Measurements from ENCODE around the gene BANF2.

The BANF2 gene

GRCh38 chr20:17735959-17736621, 36.3 kb downstream of the BANF2 start:
- DNase-seq, result no peak

GRCh38 chr20:17738154-17738553, 38.4 kb downstream of the BANF2 start:
- no peak for DNase-seq

- DNase-seq, result no peak
Measured at GRCh38 chr20:17741220-17741619, 41.5 kb downstream of the BANF2 start.

GRCh38 chr20:17742731-17743130, 43.0 kb downstream of the BANF2 start:
- DNase-seq, result no peak

DNA sequence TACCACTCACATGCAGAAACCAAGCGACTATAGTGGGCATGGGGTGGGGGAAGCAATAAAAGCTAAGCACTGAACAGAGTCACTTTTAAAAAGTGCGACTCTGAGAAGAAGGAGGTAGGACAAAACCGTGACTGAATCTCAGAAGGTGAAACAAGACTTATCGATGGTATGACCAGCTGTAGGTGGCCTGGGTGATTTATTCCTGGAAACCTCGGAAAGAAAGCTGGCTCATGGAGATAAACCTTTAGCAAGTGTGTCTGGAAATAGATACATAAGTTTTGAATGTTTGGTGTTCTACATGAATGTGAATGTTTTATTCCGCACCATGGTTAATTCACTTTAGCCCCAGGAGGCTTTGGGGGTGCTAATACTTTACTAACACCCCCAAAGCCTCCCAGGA, 43.9 kb downstream of the BANF2 start:
- no peak for DNase-seq

DNA sequence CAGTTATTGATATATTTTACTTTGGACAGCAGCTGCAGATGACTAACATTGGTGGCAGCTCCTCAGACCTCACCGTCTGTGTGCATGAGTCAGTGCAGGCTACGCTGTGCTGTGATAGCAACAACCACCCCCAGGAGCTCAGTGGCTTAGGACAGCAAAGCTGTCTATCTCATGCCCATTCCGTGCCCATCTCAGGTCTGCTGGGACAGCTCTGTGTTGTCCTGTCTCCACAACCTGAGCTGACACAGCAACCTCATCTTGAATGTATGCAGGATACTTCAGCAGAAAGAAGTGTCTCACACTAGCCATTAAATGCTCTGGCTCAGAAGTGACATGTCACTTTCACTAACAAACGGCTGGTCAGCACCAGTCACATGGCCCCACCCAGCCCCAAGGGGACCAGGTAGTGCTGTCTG, 47.7 kb downstream of the BANF2 start:
- no peak for DNase-seq

- DNase-seq, result no peak
Measured at GRCh38 chr20:17748279-17748678, 48.5 kb downstream of the BANF2 start.

- no peak for DNase-seq
Measured at GRCh38 chr20:17749626-17749977, 49.8 kb downstream of the BANF2 start.

DNA sequence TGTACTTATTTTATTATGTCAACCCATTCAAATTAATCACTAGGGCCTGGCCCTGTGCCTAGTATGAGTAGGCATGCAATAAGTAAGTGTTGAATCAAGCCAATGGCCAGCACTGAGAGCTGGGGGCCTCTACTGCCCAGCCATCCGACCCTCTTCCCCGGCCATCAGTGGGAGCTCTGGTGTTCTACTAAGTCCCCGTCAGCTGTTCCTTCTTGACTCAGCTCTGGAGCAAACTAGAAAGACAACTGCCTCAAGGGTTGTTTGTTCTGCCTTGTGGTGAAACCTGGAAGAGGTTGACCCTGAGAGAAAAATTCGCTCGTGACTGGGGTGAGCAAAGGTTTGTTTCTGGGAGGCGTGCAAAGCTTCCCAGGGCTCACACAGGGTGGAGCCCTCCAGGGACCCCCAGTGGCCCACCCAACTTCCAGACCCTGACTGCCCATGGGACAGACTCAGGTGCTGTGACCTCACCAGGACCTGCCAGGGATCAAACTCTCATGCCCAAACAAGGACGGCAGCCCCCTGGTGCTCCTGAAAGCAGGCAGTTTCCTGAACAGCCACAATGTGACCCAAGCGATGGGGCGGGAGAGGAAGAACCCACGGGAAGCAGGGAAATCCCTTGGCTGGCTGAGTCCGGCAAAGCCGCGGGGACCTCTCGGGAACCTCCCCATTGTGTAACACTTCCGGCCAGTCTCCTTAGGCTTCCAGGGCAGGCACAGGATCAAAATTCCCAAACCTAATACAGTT, 50.4 kb downstream of the BANF2 start:
- DNase-seq, result no peak

DNA sequence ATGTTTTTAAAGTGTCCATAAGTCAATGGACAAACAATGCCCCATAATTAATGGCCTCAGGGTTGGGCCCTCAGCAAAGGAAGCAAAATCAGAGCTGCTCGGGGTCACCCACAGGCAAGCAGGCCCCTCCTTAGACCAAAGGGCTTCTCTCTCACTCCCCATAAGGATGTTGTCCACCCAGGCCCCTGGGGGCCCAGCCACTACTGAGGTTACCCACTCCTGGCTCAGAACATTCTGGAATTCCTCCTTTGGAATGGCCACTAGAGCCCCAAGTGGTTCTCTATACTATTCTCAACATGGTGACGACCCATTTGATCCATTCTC, 50.9 kb downstream of the BANF2 start:
- DNase-seq, result no peak

DNA sequence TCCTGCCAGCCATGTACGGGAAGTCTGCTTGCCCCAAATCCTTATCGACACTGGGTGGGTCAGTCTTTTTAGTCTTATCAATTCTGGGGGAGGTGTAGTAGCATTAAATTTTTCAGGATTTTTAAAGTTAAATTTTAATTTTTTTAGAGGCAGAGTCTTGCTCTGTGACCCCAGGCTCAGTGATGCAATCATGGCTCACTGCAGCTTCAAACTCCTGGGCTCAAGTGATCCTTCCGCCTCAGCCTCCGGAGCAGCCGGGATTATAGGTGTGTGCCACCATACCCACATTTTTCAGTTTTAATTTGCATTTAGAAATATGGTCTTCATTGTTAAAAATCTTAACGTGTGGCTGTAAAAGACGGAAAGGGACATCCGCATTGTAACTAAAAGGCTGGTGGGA, 51.9 kb downstream of the BANF2 start:
- DNase-seq, result no peak

DNA sequence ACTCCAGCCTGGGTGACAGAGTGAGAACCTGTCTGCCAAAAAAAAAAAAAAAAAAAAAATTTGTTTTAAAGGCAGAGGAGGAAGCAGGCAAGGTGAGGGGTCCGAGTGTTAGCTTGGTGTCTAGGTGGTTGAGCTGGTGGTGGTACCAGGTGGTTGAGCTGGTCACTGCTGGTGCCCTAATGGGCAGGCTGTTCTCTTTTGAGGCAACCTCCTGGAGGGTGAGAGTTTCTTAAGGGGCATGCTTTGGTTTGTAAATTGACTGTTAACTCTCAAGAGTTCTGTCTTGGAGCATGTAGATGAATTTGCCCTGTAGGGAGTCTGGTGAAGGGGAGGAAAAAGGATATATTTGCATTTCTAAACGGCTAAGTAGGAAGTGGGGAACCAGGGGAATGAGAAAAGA, 52.7 kb downstream of the BANF2 start:
- DNase-seq, result no peak

GRCh38 chr20:17753516-17753915, 53.8 kb downstream of the BANF2 start:
- no peak for DNase-seq

DNA sequence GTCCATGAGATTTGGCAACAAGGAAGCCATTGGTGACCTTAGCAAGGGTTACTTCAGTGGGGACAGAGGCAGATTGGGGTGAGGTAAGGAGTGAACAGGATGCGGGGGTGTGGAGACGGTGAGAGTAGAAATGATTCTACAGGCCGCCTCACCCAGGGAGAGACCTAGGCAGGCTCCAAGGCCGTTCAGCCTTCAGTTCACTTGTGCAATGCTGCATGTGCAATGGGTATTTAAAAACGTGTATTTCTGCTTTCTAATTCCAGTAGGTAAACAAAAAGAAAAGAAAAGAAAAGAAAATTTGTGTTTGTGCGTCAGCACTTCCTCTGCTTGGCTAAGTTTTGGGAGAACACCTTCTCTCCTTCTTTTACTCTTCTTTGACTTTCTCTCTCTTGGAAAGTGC, 56.8 kb downstream of the BANF2 start:
- no peak for DNase-seq

GRCh38 chr20:17757496-17757895, 57.7 kb downstream of the BANF2 start:
- no peak for DNase-seq

- no peak for DNase-seq
Measured at GRCh38 chr20:17758010-17758409, 58.2 kb downstream of the BANF2 start.

- DNase-seq, result no peak
Measured at GRCh38 chr20:17758512-17758911, 58.7 kb downstream of the BANF2 start.

DNA sequence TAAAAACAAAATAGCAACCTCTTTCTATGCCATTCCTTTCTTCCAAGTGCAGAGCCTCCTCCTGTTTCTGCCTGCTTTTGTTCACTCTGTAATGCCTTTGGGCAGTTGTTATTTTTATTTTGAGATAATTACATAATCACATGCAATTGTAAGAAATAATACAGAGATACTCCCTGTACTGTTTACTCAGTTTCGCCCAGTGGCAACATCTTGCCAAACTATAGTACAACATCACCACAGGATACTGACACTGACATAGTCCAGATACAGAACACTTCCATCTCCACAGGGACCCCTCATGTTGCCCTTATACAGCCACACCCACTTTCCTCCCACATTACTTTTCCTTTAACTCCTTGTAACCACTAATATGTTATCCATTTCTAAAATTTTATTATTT, 59.7 kb downstream of the BANF2 start:
- no peak for DNase-seq

DNA sequence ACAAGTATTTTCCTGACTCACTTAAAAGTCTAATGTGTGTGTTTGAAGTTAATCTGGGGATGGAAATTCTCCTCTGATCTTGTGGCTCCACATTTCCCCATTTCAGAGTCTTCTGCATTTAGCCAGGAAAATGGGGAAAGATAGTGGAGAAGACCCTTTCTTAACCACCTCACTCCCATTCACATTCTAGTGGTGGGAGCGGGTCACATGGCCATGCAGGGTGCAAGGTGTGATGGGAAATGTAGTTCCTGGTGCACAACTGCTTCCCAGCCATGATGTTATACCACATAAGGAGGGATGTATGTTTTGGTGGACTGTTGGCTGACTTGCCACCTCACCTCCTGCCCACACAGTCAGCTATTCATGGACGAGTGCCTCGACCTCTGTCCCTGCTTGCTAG, 61.8 kb downstream of the BANF2 start:
- no peak for DNase-seq

DNA sequence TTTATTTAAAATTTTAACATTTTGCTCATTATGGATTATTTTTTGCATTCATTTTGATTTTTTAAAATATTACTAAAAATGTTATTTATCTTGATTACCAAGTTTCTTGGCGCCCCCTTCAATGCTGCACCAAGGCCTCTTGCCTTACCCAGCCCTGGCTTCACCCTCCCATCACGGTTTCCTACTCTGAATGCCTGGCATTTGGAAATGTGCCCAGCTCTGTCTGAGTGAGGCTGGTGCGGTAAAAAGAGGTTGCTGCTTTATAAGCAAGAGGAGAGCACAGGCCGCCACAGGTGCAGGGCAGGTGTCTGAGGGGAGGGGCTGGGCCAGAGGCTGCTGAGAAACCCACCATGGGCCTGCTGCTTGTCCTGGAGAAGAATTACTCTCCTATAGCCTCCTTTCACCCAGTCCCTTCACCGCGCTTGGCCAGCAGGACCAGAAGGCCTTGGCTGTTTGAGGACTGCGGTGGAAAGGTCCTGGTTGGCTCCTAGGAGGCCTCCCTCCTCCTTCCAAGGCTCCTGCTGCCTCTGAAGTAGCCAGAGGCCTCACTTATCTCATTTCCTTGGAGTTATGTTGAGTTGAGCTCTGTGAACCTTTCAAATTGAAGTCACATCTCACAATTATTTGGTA, 62.6 kb downstream of the BANF2 start:
- no peak for DNase-seq

- DNase-seq, result no peak
Measured at GRCh38 chr20:17762873-17763557, 63.2 kb downstream of the BANF2 start.

DNA sequence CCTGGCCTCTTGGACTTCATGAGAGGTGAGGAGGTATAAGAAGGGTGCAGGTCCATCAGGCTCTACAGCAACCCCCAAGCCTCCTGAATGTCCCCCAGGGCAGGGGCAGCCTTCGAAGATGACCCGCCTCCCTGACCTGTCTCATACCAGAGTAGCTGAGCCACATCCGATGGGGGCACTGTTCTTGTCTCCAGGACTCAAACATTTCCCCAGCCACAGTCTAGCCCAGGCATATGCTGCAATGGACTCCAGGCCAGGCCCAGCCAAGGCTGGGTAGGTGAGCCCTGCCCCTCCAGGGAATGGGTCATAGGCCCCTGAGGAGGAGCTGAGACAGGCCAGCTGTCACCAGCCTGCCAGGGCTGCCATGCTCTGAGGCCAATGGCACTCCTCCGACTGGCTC, 65.3 kb downstream of the BANF2 start:
- DNase-seq, result no peak

GRCh38 chr20:17765584-17765983, 65.8 kb downstream of the BANF2 start:
- DNase-seq, result no peak

- no peak for DNase-seq
Measured at GRCh38 chr20:17766226-17766625, 66.5 kb downstream of the BANF2 start.

Measured in SHP77 treated with DMSO at 0.1 percent for 48 hours (cell line).